CD8-positive, alpha-beta memory T cell (primary cell): ENCODE measurements around the gene NPIPA8. TPM values are rescaled to one million over a fixed set of nuclear protein-coding genes. Genes with fewer than 3 reads are reported as not detected.
"Not testable (repeated sequence)": the region's sequence is repeated elsewhere in the genome, so short reads cannot be mapped to it uniquely, and the experiment has no call there.

Source experiments
- CTCF ChIA-PET: fragments of 350-600 bp; sonication (Branson Sonifier 250); formaldehyde crosslinking; loops from one replicate; lab custom pipeline; 2021; ENCODE audit warnings: antibody characterized with exemption; lab: Charles Lee
- POLR2A ChIA-PET: fragments of 350-600 bp; sonication (Branson Sonifier 250); formaldehyde crosslinking; loops from one replicate; lab custom pipeline; 2021; ENCODE audit warnings: antibody characterized with exemption; lab: Charles Lee
- DNase-seq, 5 donors: peaks; one replicate each; pipeline versions ENCODE4 v3.0.0 to v3.0.0-alpha.2; 2020 to 2022; ENCODE audit warnings: mixed read lengths in 1 of 5
- H3K27ac ChIP-seq: one replicate; pipeline ENCODE4 v1.7.0; 2013; ENCODE audit warnings: low read depth, mild to moderate bottlenecking, low read length, moderate library complexity
- H3K27me3 ChIP-seq: 2 replicates; pipeline ENCODE4 v1.7.0; 2013; ENCODE audit warnings: low read length, mild to moderate bottlenecking; ENCODE audit not compliant: insufficient read depth, poor library complexity, severe bottlenecking
- H3K36me3 ChIP-seq: 2 replicates; pipeline ENCODE4 v1.7.0; 2013; ENCODE audit warnings: mild to moderate bottlenecking, low read length, moderate library complexity; ENCODE audit not compliant: insufficient read depth
- H3K4me1 ChIP-seq: 2 replicates; pipeline ENCODE4 v1.7.0; 2013; ENCODE audit warnings: mild to moderate bottlenecking, low read length, moderate library complexity; ENCODE audit not compliant: insufficient read depth
- H3K4me3 ChIP-seq: 2 replicates; pipeline ENCODE4 v1.7.0; 2013; ENCODE audit warnings: mild to moderate bottlenecking, low read length
- H3K9me3 ChIP-seq: 2 replicates; pipeline ENCODE4 v1.7.0; 2013; ENCODE audit warnings: mild to moderate bottlenecking, low read length
- H3K27ac Mint-ChIP-seq, 8 donors: one replicate each; pipeline ENCODE4 v1.8.0; 2020 to 2021; ENCODE audit warnings: mixed read lengths in 8 of 8, mild to moderate bottlenecking in 6 of 8, inconsistent platforms in 3 of 8, moderate library complexity in 3 of 8
- H3K27me3 Mint-ChIP-seq, 2 donors: one replicate each; pipeline ENCODE4 v1.8.0; 2020 to 2021; ENCODE audit warnings: mixed read lengths in 2 of 2, mild to moderate bottlenecking in 1 of 2, moderate library complexity in 1 of 2
- H3K36me3 Mint-ChIP-seq, 3 donors: one replicate each; pipeline ENCODE4 v1.8.0; 2020 to 2021; ENCODE audit warnings: mixed read lengths in 3 of 3, inconsistent platforms in 1 of 3, mild to moderate bottlenecking in 1 of 3
- H3K4me1 Mint-ChIP-seq, 3 donors: one replicate each; pipeline ENCODE4 v1.8.0; 2020 to 2021; ENCODE audit warnings: mixed read lengths in 3 of 3, inconsistent platforms in 1 of 3, mild to moderate bottlenecking in 1 of 3
- H3K4me3 Mint-ChIP-seq, 7 donors: one replicate each; pipeline ENCODE4 v1.8.0; 2020 to 2021; ENCODE audit warnings: mixed read lengths in 7 of 7, mild to moderate bottlenecking in 6 of 7, moderate library complexity in 4 of 7, inconsistent platforms in 2 of 7
- H3K9me3 Mint-ChIP-seq, 5 donors: one replicate each; pipeline ENCODE4 v1.8.0; 2020 to 2022; ENCODE audit warnings: mixed read lengths in 5 of 5, mild to moderate bottlenecking in 3 of 5, moderate library complexity in 2 of 5, inconsistent platforms in 1 of 5
- polyA plus RNA-seq: library from polyadenylated mRNA; unstranded; fragments of 300-500 nt; fragmentation: Illumina TruSeq; gene quantifications from one replicate; pipeline ENCODE4 v1.2.3, GENCODE V29; 2021
- total RNA-seq, 2 experiments: library from RNA; stranded (reverse); gene quantifications; one replicate each; pipeline ENCODE4 v1.2.3, GENCODE V29; 2021

NPIPA8 gene
- total and polyA plus RNA-seq, 3 experiments from 2014 or later, result 1.8 to 18.7 (median 12.5) TPM

- H3K9me3 ChIP-seq, H3K4me1 ChIP-seq, H3K27ac ChIP-seq, H3K4me3 ChIP-seq, H3K36me3 ChIP-seq, H3K36me3 Mint-ChIP-seq, POLR2A ChIA-PET, H3K27me3 ChIP-seq, DNase-seq, H3K27me3 Mint-ChIP-seq, H3K27ac Mint-ChIP-seq, H3K4me1 Mint-ChIP-seq, CTCF ChIA-PET, H3K4me3 Mint-ChIP-seq, H3K9me3 Mint-ChIP-seq: not testable (repeated sequence)
Measured at GRCh38 chr16:18341417-18341960, 5.0 kb upstream of the NPIPA8 start.

GRCh38 chr16:18339210-18339609, 2.7 kb upstream of the NPIPA8 start:
- H3K4me3 ChIP-seq, H3K9me3 Mint-ChIP-seq, H3K36me3 ChIP-seq, H3K9me3 ChIP-seq, CTCF ChIA-PET, DNase-seq, POLR2A ChIA-PET, H3K27me3 ChIP-seq, H3K27me3 Mint-ChIP-seq, H3K36me3 Mint-ChIP-seq, H3K27ac Mint-ChIP-seq, H3K27ac ChIP-seq, H3K4me3 Mint-ChIP-seq, H3K4me1 ChIP-seq, H3K4me1 Mint-ChIP-seq: not testable (repeated sequence)

GRCh38 chr16:18311811-18312210, 24.7 kb downstream of the NPIPA8 start:
- H3K27ac Mint-ChIP-seq, H3K27me3 ChIP-seq, DNase-seq, H3K27ac ChIP-seq, H3K4me1 ChIP-seq, CTCF ChIA-PET, H3K9me3 ChIP-seq, H3K36me3 Mint-ChIP-seq, H3K9me3 Mint-ChIP-seq, H3K4me3 ChIP-seq, H3K4me1 Mint-ChIP-seq, POLR2A ChIA-PET, H3K36me3 ChIP-seq, H3K27me3 Mint-ChIP-seq, H3K4me3 Mint-ChIP-seq: not testable (repeated sequence)

DNA sequence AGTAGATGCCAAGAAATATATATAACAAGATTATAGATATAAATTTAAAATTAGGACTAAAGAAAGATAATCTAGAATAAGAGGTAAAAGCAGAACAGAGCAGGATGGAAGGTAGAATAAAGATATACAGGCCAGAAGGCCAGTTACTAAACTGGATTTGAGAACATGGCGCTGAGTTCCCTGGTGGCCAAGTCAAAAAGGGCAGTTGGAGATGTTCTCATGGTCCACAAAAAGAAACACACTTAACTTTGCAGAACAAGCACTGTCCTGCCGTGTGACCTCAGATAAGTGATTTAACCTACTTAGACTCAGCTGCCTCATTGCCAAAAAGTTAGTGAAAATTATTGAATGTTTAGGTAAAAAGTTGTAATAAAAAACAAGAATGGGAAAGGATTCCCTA, 27.4 kb downstream of the NPIPA8 start:
- POLR2A ChIA-PET, H3K27ac Mint-ChIP-seq, H3K4me1 ChIP-seq, H3K9me3 Mint-ChIP-seq, H3K4me3 ChIP-seq, H3K9me3 ChIP-seq, H3K36me3 ChIP-seq, CTCF ChIA-PET, DNase-seq, H3K27me3 ChIP-seq, H3K4me1 Mint-ChIP-seq, H3K36me3 Mint-ChIP-seq, H3K27ac ChIP-seq, H3K27me3 Mint-ChIP-seq, H3K4me3 Mint-ChIP-seq: not testable (repeated sequence)

DNA sequence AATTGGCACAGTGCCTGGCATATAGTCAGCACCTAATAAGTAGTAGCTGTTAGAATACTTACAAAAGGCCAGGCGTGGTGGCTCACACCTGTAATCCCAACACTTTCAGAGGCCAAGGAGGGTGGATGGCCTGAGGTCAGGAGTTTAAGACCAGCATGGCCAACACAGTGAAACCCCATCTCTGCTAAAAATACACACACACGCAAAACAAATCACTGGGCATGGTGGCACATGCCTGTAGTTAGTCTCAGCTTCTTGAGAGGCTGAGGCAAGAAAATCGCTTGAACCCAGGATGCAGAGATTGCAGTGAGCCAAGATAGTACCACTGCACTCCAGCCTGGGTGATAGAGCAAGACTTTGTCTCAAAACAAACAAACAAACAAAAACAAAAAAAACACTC, 29.3 kb downstream of the NPIPA8 start:
- H3K27ac ChIP-seq, H3K36me3 Mint-ChIP-seq, H3K36me3 ChIP-seq, POLR2A ChIA-PET, H3K4me1 ChIP-seq, H3K4me3 Mint-ChIP-seq, H3K4me1 Mint-ChIP-seq, H3K4me3 ChIP-seq, H3K9me3 Mint-ChIP-seq, H3K9me3 ChIP-seq, CTCF ChIA-PET, H3K27me3 Mint-ChIP-seq, H3K27ac Mint-ChIP-seq, H3K27me3 ChIP-seq, DNase-seq: not testable (repeated sequence)

GRCh38 chr16:18306066-18306465, 30.5 kb downstream of the NPIPA8 start:
- H3K9me3 ChIP-seq, H3K9me3 Mint-ChIP-seq, H3K27me3 Mint-ChIP-seq, H3K36me3 Mint-ChIP-seq, H3K4me1 ChIP-seq, DNase-seq, H3K4me1 Mint-ChIP-seq, H3K4me3 Mint-ChIP-seq, H3K4me3 ChIP-seq, H3K27me3 ChIP-seq, H3K27ac ChIP-seq, H3K36me3 ChIP-seq, H3K27ac Mint-ChIP-seq, CTCF ChIA-PET, POLR2A ChIA-PET: not testable (repeated sequence)

GRCh38 chr16:18303059-18303706, 33.4 kb downstream of the NPIPA8 start:
- POLR2A ChIA-PET, CTCF ChIA-PET: not testable (repeated sequence)

DNA sequence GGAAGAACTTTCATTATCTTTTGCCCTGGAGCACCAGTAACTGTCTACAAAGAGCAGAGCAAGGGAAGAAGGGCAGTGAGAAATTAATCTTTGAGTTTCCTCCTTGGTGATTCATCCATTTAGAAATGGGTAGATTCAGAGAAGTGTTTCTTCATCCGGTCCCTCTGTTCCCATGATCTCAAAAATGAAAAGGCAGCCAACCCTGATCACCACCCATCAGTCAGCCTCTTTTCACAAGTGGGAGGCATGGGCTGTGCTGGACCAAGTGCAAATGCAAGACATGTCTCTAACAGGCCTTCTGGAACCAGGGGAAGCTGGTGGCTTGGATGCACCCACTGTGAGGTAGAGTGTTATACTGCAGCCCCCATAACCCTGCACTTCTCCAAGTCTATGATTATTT, 38.8 kb downstream of the NPIPA8 start:
- DNase-seq, H3K36me3 Mint-ChIP-seq, H3K4me1 ChIP-seq, H3K4me3 Mint-ChIP-seq, H3K27me3 ChIP-seq, H3K9me3 Mint-ChIP-seq, H3K27ac ChIP-seq, CTCF ChIA-PET, H3K4me3 ChIP-seq, H3K9me3 ChIP-seq, H3K4me1 Mint-ChIP-seq, H3K27me3 Mint-ChIP-seq, H3K27ac Mint-ChIP-seq, POLR2A ChIA-PET, H3K36me3 ChIP-seq: not testable (repeated sequence)

More at GRCh38 chr16:18303059-18303706, 33.4 kb downstream of the NPIPA8 start:
- not testable (repeated sequence) for H3K4me3 ChIP-seq, H3K4me1 ChIP-seq, H3K27ac ChIP-seq, H3K9me3 Mint-ChIP-seq, H3K36me3 ChIP-seq, H3K27me3 ChIP-seq, H3K9me3 ChIP-seq, H3K27ac Mint-ChIP-seq, DNase-seq, H3K4me1 Mint-ChIP-seq, H3K36me3 Mint-ChIP-seq, H3K27me3 Mint-ChIP-seq, H3K4me3 Mint-ChIP-seq

DNA sequence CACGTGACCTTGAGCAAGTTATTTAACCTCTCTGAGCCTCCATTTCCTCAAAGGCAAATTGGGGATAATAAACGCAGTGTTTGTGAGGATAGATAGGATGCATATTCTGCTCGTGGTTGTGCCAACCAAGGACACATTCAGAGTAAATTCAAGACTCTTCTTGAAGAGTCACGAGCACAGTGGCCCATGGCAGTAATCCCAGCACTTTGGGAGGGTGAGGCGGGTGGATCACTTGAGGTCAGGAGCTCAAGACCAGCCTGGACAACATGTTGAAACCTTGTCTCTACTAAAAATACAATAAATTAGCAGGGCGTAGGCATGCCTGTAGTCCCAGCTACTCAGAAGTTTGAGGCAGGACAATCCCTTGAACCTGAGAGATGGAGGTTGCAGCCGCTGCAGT, 39.6 kb downstream of the NPIPA8 start:
- POLR2A ChIA-PET, H3K4me3 ChIP-seq, H3K9me3 Mint-ChIP-seq, H3K27me3 ChIP-seq, H3K36me3 ChIP-seq, H3K27ac Mint-ChIP-seq, H3K36me3 Mint-ChIP-seq, DNase-seq, H3K27ac ChIP-seq, CTCF ChIA-PET, H3K4me1 ChIP-seq, H3K27me3 Mint-ChIP-seq, H3K4me3 Mint-ChIP-seq, H3K9me3 ChIP-seq, H3K4me1 Mint-ChIP-seq: not testable (repeated sequence)
